Measurements from ENCODE around the gene CRYBG1. TPM values are rescaled to one million over a fixed set of nuclear protein-coding genes. Genes with fewer than 3 reads are reported as not detected.

The CRYBG1 gene
- total RNA-seq, 1 donor from 2014 or later = 0.06 TPM

DNA sequence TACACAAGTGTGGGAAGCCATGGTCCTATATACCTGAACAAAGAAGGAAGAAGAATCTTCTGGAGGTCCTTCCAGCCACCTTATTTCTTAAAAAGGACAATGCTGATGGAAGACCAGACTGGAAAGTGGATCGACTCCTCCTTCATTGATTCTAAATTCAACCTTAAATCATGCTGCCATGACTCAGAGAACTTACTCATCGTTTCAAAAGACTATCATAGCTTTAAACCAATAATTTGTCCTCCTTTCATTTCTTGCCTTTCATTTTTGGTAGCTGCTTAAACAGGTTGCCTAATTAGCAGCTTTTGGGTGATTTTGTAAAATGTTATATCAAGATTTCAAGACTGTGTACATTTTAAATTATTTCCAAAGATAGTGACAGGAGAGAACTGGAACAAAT is 208.0 kb downstream of the CRYBG1 start:
- no peak overlapping the region for H3K27ac Mint-ChIP-seq
- DNase-seq (ENCODE audit: low spot score) = no peak
- no peaks in the 10 kb centered on the region for H3K9me3 ChIP-seq (ENCODE audit: low read depth)
- H3K4me1 ChIP-seq = no peaks in the 10 kb centered on the region
- H3F3A ChIP-seq (ENCODE audit: low read depth) = no peaks in the 10 kb centered on the region
- no peaks in the 10 kb centered on the region for H3K27me3 ChIP-seq
- no peak overlapping the region for H3K4me3 ChIP-seq
- H3K36me3 Mint-ChIP-seq = no peaks in the 10 kb centered on the region
- no peak overlapping the region for H3K9ac ChIP-seq
- no peaks in the 10 kb centered on the region for H3K79me2 ChIP-seq (ENCODE audit: low read depth)
- H4K20me1 ChIP-seq (ENCODE audit: low read depth) = no peaks in the 10 kb centered on the region
- H2AFZ ChIP-seq (replicated peaks) = no peak overlapping the region
- no peak overlapping the region for H3K27ac ChIP-seq
- H3K9me3 Mint-ChIP-seq = no peaks in the 10 kb centered on the region
- no peak overlapping the region for H3K4me2 ChIP-seq
- no peaks in the 10 kb centered on the region for H3K4me1 Mint-ChIP-seq
- peaks cover 2% of the 10 kb centered on the region for H3K27me3 Mint-ChIP-seq (ENCODE audit: insufficient read depth, low read depth)
- no peak for TF ChIP-seq EZH2 (IDR thresholded peaks at IDR 0.05)
- TF ChIP-seq, protein P1, sequence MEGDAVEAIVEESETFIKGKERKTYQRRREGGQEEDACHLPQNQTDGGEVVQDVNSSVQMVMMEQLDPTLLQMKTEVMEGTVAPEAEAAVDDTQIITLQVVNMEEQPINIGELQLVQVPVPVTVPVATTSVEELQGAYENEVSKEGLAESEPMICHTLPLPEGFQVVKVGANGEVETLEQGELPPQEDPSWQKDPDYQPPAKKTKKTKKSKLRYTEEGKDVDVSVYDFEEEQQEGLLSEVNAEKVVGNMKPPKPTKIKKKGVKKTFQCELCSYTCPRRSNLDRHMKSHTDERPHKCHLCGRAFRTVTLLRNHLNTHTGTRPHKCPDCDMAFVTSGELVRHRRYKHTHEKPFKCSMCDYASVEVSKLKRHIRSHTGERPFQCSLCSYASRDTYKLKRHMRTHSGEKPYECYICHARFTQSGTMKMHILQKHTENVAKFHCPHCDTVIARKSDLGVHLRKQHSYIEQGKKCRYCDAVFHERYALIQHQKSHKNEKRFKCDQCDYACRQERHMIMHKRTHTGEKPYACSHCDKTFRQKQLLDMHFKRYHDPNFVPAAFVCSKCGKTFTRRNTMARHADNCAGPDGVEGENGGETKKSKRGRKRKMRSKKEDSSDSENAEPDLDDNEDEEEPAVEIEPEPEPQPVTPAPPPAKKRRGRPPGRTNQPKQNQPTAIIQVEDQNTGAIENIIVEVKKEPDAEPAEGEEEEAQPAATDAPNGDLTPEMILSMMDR (IDR thresholded peaks at IDR 0.05) = no peak
- no peak for TF ChIP-seq EZH2phosphoT487 (IDR thresholded peaks at IDR 0.05)
- H3K4me3 Mint-ChIP-seq = no peak overlapping the region
- H3K36me3 ChIP-seq = no peaks in the 10 kb centered on the region

DNA sequence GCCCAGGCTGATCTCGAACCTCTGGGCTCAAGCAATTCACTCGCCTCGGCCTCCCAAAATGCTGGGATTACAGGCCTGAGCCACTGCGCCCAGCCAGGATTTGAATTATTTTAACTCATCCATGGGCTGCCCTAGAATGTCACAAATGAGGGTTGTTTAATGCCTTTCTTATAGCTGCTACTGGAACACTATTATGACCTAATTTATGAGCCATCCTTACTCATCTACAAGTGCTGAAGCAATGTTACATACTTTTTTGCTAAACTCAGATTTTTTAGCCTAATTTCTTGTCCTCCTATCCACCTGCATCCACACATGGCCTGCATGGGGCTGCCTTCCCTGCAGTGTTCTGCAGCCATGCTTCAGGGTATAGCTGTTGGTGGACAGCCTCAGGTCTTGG is 208.9 kb downstream of the CRYBG1 start:
- H3K4me3 Mint-ChIP-seq = no peak overlapping the region
- TF ChIP-seq EZH2phosphoT487 (IDR thresholded peaks at IDR 0.05) = no peak
- no peak for TF ChIP-seq EZH2 (IDR thresholded peaks at IDR 0.05)
- H3K9me3 Mint-ChIP-seq = no peaks in the 10 kb centered on the region

DNA sequence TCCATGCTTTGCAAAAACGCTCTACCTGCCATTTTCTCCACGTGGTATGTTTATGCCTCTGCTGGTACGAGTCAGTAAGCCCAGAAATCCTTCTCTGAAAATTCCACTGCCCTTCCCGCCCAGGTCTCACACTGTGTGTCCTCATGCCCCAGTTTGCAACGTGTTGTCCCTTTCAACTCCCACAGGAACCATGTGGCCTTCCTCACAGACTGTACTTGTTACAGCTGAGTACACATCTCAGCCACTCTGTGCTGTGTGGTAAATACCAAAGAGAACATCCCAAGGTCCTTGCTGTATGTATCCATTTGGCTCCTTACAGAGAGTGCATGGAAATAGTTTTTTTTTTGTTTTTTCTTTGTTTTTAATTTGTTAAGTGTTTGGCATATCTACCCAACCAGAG is 211.9 kb downstream of the CRYBG1 start:
- H3K9ac ChIP-seq = no peak overlapping the region
- no peak overlapping the region for H3K4me3 ChIP-seq
- no peaks in the 10 kb centered on the region for H3K79me2 ChIP-seq (ENCODE audit: low read depth)
- no peaks in the 10 kb centered on the region for H3K9me3 ChIP-seq (ENCODE audit: low read depth)
- Mint-ChIP-seq H3K4me3 (no peak overlapping the region), H3K27ac (no peak overlapping the region), H3K9me3 (no peaks in the 10 kb centered on the region), H3K36me3 (no peaks in the 10 kb centered on the region), H3K27me3 (ENCODE audit: insufficient read depth, low read depth) (peaks cover 2% of the 10 kb centered on the region), H3K4me1 (peaks cover 6% of the 10 kb centered on the region)
- no peaks in the 10 kb centered on the region for H3K36me3 ChIP-seq
- TF ChIP-seq, protein P1 (IDR thresholded peaks at IDR 0.05) = no peak
- TF ChIP-seq EZH2phosphoT487 (IDR thresholded peaks at IDR 0.05) (no peak), EZH2 (IDR thresholded peaks at IDR 0.05) (no peak)
- H3F3A ChIP-seq (ENCODE audit: low read depth) = peaks cover 4% of the 10 kb centered on the region
- no peak overlapping the region for H3K4me2 ChIP-seq
- no peaks in the 10 kb centered on the region for H3K27me3 ChIP-seq
- DNase-seq (ENCODE audit: low spot score) = no peak
- no peak overlapping the region for H3K27ac ChIP-seq
- H2AFZ ChIP-seq (replicated peaks) = no peak overlapping the region
- peaks cover 17% of the 10 kb centered on the region for H4K20me1 ChIP-seq (ENCODE audit: low read depth)
- no peaks in the 10 kb centered on the region for H3K4me1 ChIP-seq

More for the DNA sequence above, 208.9 kb downstream of the CRYBG1 start:
- Mint-ChIP-seq H3K27me3 (ENCODE audit: insufficient read depth, low read depth) (peaks cover 2% of the 10 kb centered on the region), H3K36me3 (no peaks in the 10 kb centered on the region), H3K27ac (no peak overlapping the region), H3K4me1 (peaks cover under 1% of the 10 kb centered on the region)
- no peak overlapping the region for H3K4me3 ChIP-seq
- H3K79me2 ChIP-seq (ENCODE audit: low read depth) = no peaks in the 10 kb centered on the region
- peaks cover 3% of the 10 kb centered on the region for H4K20me1 ChIP-seq (ENCODE audit: low read depth)
- no peaks in the 10 kb centered on the region for H3F3A ChIP-seq (ENCODE audit: low read depth)
- H3K4me1 ChIP-seq = no peaks in the 10 kb centered on the region
- no peak overlapping the region for H3K27ac ChIP-seq
- no peaks in the 10 kb centered on the region for H3K9me3 ChIP-seq (ENCODE audit: low read depth)
- no peak for DNase-seq (ENCODE audit: low spot score)
- H3K27me3 ChIP-seq = no peaks in the 10 kb centered on the region
- no peak overlapping the region for H2AFZ ChIP-seq (replicated peaks)
- H3K36me3 ChIP-seq = no peaks in the 10 kb centered on the region
- H3K9ac ChIP-seq = no peak overlapping the region
- H3K4me2 ChIP-seq = no peak overlapping the region

DNA sequence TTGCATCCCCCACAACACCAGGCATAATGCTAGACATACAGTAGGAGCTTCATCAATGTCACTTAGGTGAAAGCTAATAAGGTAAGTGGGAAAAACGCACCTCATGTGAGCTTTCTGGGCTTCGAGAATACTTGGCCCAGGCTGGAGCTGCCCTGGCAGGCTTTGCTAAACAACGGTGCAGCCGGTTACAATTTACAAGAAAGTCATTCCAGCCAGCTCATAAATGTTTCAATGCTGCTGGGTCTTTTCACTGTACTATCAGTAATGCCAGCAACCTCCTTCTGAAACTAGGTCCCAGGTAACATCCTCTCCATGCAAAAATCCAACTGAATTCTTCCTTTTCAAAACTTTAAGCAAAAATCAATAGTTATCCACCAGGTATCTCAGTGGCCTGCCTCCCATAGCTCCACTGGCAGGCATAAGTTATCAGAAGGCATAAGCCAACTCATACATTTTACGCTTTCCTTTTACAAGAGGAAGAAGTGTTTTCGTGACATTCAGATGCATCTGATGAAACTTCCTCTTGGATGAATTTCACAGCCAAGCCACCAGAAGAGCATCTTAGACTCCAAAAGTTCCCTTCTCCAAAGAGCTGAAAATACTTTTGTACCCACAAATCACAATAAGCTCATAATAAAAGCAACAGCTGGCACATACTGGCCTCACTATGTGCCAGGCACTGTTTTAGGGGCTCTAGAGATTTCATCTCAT is 212.5 kb downstream of the CRYBG1 start:
- Histone ChIP-seq H3K9ac (no peak overlapping the region), H2AFZ (replicated peaks) (no peak overlapping the region), H3K4me3 (no peak overlapping the region), H3K4me1 (no peaks in the 10 kb centered on the region), H3K27me3 (no peaks in the 10 kb centered on the region), H3F3A (ENCODE audit: low read depth) (peaks cover 4% of the 10 kb centered on the region), H3K36me3 (no peaks in the 10 kb centered on the region), H4K20me1 (ENCODE audit: low read depth) (peaks cover 17% of the 10 kb centered on the region), H3K27ac (no peak overlapping the region), H3K79me2 (ENCODE audit: low read depth) (no peaks in the 10 kb centered on the region), H3K4me2 (no peak overlapping the region), H3K9me3 (ENCODE audit: low read depth) (no peaks in the 10 kb centered on the region)
- Mint-ChIP-seq H3K4me3 (no peak overlapping the region), H3K27ac (no peak overlapping the region), H3K9me3 (no peaks in the 10 kb centered on the region), H3K27me3 (ENCODE audit: insufficient read depth, low read depth) (peaks cover 2% of the 10 kb centered on the region), H3K4me1 (peaks cover 6% of the 10 kb centered on the region), H3K36me3 (no peaks in the 10 kb centered on the region)
- DNase-seq (ENCODE audit: low spot score) = no peak
- TF ChIP-seq EZH2phosphoT487 (IDR thresholded peaks at IDR 0.05) (no peak), EZH2 (IDR thresholded peaks at IDR 0.05) (no peak)
- TF ChIP-seq, protein P1 (IDR thresholded peaks at IDR 0.05) = no peak

Measured in neural progenitor cell (in vitro differentiated cells).